ENCODE results near the gene SLC7A14.
"Not testable (repeated sequence)": the region's sequence is repeated elsewhere in the genome, so short reads cannot be mapped to it uniquely, and the experiment has no call there.

Gene SLC7A14

DNA sequence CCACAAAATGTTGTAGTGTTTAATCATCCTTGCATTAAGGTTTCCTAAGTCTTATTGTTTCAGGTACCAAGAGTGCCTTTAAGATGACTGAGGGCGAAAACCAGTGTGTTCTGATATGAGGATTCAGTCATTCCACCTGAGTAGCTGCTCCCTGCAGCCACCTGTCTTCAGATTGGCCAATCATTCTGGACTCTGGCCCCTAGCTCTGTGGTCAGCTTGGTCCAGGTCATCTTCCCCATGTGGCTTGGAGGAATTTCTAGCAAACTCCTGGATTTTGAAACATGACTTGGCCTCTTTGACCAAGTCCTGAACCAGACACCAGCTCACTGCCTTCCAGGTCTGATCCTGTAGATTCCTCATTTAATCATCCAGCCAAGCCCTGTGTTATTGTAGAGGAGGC is 7.8 kb upstream of the SLC7A14 start:
- no peak for DNase-seq (ENCODE audit: low read depth in 2 of 2)

GRCh38 chr3:170589113-170589512 is 3.2 kb upstream of the SLC7A14 start:
- no peak for DNase-seq (ENCODE audit: low read depth in 2 of 2)

GRCh38 chr3:170585008-170585936 is 603 bp downstream of the SLC7A14 start:
- no peak for DNase-seq (ENCODE audit: low read depth in 2 of 2)

GRCh38 chr3:170584585-170585007 is 1.3 kb downstream of the SLC7A14 start:
- no peak for DNase-seq (ENCODE audit: low read depth in 2 of 2)

DNA sequence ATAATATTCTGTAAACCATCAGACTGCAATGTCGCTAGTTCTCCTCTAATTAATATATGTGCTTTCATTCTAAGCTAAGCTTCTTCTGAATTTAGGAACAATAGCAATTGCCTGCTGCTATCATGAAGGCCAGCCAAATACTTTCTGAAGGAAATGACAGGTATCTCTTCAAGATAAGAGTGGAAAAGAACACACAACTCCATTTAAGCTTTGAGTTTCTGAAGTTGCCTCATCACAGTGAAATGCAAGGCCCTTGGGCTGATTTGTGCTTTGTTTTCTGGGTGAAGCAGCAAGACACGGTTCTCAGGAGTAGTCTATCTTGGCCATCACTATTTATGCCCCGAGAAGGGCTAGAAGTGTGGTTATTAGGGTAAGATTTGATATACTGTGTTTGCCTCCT is 6.2 kb downstream of the SLC7A14 start:
- DNase-seq (ENCODE audit: low read depth in 2 of 2): no peak

DNA sequence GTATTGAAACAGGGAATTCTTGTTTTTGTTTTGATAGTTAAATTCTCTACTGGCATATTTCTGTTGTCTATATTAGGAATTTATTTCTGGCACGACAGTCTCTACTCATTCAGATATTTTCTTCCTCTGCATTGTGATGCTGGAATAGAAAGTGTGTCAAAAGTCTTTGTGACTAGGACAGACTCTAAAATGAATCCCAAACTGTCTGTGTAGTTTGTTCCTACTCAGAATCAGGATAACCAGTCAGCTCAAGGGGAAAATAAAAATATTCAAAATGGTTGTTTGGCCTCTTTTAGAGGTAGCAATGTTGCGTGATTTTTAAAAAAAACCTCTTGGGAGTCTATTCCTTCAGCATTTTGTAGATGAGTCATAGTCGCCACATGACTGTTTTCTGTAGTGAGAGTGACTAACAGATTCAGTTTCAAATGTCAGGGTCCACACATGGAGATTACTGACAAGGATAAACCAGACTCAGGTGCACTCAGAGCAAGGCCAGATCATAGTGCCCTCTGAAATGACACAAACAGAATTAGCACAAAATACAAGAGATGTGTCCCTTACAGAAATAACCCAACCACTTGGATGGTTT is 13.1 kb downstream of the SLC7A14 start:
- no peak for DNase-seq (ENCODE audit: low read depth in 2 of 2)

DNA sequence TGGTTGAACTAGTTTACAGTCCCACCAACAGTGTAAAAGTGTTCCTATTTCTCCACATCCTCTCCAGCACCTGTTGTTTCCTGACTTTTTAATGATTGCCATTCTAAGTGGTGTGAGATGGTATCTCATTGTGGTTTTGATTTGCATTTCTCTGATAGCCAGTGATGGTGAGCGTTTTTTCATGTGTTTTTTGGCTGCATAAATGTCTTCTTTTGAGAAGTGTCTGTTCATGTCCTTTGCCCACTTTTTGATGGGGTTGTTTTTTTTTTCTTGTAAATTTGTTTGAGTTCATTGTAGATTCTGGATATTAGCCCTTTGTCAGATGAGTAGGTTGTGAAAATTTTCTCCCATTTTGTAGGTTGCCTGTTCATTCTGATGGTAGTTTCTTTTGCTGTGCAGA is 18.3 kb downstream of the SLC7A14 start:
- not testable (repeated sequence) for DNase-seq (ENCODE audit: low read depth in 2 of 2)

GRCh38 chr3:170566413-170566812 is 19.5 kb downstream of the SLC7A14 start:
- no peak for DNase-seq (ENCODE audit: low read depth in 2 of 2)

DNA sequence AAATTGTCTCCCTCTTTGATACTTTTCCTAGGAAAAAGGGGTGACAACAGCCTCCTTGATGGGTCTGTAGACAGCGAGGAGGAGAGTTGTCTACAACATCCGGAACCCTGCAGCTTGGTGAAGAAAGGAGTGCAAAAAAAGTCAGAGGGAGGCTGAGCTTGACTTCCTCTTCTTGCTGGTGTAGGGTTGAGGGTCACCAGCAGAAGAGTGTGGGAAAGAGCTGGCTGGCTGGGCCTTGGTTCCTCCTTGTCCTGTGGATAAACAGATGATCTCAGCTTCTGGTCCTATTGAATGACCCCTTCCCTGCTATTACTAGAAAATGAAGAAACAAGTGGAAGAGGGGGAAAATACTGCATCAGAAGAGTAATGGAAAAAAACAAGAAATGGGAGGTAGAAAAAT is 20.4 kb downstream of the SLC7A14 start:
- DNase-seq (ENCODE audit: low read depth in 2 of 2): no peak

GRCh38 chr3:170564664-170565063 is 21.2 kb downstream of the SLC7A14 start:
- DNase-seq (ENCODE audit: low read depth in 2 of 2): no peak

- no peak for DNase-seq (ENCODE audit: low read depth in 2 of 2)
Measured at GRCh38 chr3:170563712-170564423, 22.0 kb downstream of the SLC7A14 start.

DNA sequence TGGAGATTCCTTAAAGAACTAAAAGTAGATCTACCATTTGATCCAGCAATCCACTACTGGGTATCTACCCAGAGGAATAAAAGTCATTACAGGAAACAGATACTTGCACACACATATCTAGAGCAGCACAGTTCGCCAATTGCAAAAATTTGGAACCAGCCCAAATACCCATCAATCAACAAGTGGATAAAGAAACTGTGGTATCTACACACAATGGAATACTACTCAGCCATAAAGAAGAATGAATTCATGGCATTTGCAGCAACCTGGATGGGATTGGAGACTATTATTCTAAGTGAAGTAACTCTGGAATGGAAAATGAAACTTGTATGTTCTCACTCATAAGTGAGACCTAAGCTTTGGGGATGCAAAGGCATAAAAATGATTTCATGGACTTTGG is 23.8 kb downstream of the SLC7A14 start:
- DNase-seq (ENCODE audit: low read depth in 2 of 2): no peak

GRCh38 chr3:170560717-170561382 is 25.0 kb downstream of the SLC7A14 start:
- DNase-seq (ENCODE audit: low read depth in 2 of 2): no peak

- no peak for DNase-seq (ENCODE audit: low read depth in 2 of 2)
Measured at GRCh38 chr3:170560296-170560695, 25.6 kb downstream of the SLC7A14 start.

- no peak for DNase-seq (ENCODE audit: low read depth in 2 of 2)
Measured at GRCh38 chr3:170558427-170558826, 27.4 kb downstream of the SLC7A14 start.

DNA sequence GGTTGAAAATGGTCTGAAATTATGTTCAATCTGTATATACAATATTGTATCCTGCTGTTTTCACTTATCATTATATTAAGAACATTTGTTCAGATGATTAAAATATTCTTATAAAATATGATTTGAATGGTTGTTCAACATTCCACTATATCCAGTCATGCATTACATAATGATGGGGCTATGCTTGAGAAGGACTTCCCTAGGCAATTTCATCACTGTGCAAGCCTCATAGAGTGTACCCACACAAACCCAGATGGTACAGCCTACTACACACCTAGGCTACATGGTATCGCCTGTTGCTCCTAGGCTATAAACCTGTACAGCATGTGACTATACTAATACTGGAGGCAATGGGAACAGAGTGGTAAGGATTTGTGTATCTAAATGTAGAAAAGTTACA is 30.5 kb downstream of the SLC7A14 start:
- DNase-seq (ENCODE audit: low read depth in 2 of 2): no peak

DNA sequence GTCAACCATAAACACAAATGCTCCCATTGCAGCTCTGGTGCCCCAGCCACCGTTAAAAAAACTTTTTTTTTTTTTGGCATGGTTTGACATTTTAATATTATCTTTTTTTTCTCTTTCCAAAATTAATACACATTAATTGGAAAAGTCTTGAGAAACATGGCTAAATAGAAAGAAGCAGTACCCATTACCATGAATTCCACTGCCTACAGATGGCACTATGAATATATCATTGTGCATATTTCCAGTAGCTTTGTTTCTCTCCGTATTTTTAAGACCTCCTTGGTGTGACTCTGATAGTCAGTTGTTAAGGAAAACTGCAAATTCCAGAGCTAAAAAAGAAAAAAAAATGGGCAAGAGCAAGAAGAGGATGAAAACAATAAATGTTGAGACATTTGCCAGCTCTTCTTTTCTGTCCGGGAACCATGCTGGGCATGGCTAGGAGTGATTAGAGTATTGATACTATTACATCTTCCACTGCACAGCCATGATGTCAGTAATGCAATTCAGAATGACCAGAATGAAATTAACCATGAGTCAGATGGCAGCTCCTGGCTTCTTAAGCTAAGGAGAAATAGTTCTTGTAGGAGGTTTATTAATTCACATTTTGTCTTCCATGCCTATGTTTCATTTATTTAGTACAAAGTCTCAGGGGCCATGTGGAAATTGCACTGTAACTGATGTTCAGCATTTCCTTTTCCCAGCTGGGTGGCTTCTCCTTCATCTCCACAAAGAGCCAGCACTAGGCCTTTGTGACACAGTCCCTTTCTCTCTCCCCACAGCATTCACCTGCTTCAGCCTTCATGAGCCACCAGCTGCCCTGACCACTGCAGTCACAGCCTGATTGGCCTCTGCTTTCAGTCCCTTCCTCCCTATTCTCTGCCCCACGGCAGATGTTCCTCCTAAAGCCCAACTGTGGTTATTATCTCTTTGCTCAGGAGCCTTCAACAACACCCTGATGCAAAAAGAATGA is 31.8 kb downstream of the SLC7A14 start:
- no peak for DNase-seq (ENCODE audit: low read depth in 2 of 2)

DNA sequence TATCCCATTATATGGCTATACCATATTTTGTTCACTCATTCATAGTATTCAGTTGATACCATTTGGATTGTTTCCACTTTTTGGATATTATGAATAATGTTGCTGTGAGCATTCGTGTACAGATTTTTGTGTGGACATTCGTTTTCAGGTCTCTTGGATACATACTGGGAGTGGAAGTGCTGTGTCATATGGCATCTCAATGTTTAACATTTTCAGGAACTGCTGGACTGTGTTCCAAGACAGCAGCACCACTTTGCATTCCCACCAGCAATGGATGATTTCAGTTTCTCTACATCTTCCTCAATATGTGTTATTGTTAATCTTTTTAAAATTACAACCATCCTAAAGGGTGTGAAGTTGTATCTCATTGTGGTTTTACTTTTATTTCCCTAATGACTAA is 34.6 kb downstream of the SLC7A14 start:
- DNase-seq (ENCODE audit: low read depth in 2 of 2): no peak

DNA sequence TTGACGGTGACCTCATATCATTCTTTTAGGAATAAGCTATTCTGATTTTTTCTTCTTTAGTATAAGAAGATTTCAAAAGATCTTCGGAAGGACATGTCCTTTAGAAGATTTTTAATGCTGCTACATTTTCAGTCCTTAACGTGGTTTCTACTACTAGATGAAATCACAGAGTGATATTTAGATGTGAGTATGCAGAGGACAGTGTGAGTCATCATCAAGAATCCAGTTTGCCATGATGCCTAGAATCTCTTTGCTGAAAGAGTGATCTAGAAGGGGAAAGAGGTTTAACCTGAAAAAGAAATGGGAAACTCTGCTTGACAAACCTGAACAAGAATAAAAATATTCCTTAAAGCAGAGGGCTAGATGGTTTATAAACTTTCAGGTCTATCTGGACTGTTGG is 43.2 kb downstream of the SLC7A14 start:
- DNase-seq (ENCODE audit: low read depth in 2 of 2): no peak

- DNase-seq (ENCODE audit: low read depth in 2 of 2): no peak
Measured at GRCh38 chr3:170539897-170540296, 46.0 kb downstream of the SLC7A14 start.

DNA sequence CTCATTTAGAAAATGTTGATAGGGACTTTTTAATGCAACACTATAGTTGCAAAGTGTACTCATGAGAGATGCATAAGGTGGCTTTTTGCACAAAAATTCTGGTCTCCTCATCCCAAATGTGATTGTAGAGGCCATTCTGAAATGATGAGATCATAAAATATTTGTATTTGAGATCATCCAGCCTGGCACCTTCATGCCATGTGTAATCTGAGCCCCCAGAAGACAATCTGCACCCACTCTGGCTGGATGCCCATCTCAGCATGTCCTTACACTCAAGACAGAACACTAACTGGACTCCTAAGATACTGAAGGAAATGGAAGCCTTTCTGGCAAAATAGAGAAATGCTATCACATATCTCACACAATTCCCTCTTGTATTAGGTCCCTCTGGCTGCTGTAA is 49.2 kb downstream of the SLC7A14 start:
- no peak for DNase-seq (ENCODE audit: low read depth in 2 of 2)
